HepG2 (cell line): ENCODE results near the gene WDR83. TPM values are rescaled to one million over a fixed set of nuclear protein-coding genes. Genes with fewer than 3 reads are reported as not detected.
A peak's percentile ranks its signal among the peaks of the same experiment; 100 is the strongest.

Experiments used
- ATAC-seq: fragments of 200-7000 bp; cut with Tn5 transposase; 3 replicates; pipeline ENCODE4 v1.9.1; 2020; ENCODE audit warnings: mild to moderate bottlenecking, moderate library complexity
- BruUV-seq: library from RNA; stranded (reverse); fragments of 400-500 nt; replicated peaks from 2 replicates; lab custom pipeline; 2021; lab: Mats Ljungman, UMichigan
- CTCF ChIA-PET: fragments of 300-600 bp; formaldehyde crosslinking; extraction: SDS; loops from one replicate; lab custom pipeline; 2021; ENCODE audit warnings: low total read pairs, inconsistent platforms, low intra/inter-chr PET ratio; lab: Yijun Ruan, JAX
- POLR2A ChIA-PET: fragments of 350-600 bp; sonication (Branson Sonifier 250); formaldehyde crosslinking; loops from one replicate; lab custom pipeline; 2020; ENCODE audit warnings: antibody characterized with exemption, inconsistent platforms; lab: Yijun Ruan, JAX
- DNase-seq: peaks from one replicate; pipeline ENCODE4 v3.0.0-alpha.2; 2015; ENCODE audit warnings: low spot score
- FAIRE-seq: peaks from 3 replicates; lab custom pipeline; 2011; peaks lifted over from hg19 to GRCh38; lab: Jason Lieb, UNC
- H2AFZ ChIP-seq: one replicate; pipeline ENCODE4 v1.6.1; 2011; ENCODE audit warnings: low read length, inconsistent platforms
- H3K27ac ChIP-seq: fragments of 300-600 bp; 3 replicates; pipeline ENCODE4 v1.8.0; 2011; ENCODE audit warnings: mixed run types, mild to moderate bottlenecking, mixed read lengths, low read length, inconsistent platforms; ENCODE audit not compliant: insufficient read depth; ENCODE audit errors: extremely low read length
- H3K27me3 ChIP-seq, 2 experiments: fragments of 200-600 bp in 1 of 2; 2 replicates in 1 of 2; 3 replicates in 1 of 2; pipeline versions ENCODE4 v1.6.0 to v1.8.0; 2011; ENCODE audit warnings: low read length in 2 of 2, mild to moderate bottlenecking in 2 of 2, moderate library complexity in 2 of 2, inconsistent platforms in 1 of 2; ENCODE audit not compliant: insufficient read depth in 2 of 2, control insufficient read depth in 1 of 2
- H3K36me3 ChIP-seq, 2 experiments: fragments of 200-600 bp in 1 of 2; replicated peaks in 1 of 2; 2 replicates in 1 of 2; 3 replicates in 1 of 2; pipeline versions ENCODE4 v1.5.1 to v1.8.0; 2011; ENCODE audit warnings: low read length in 2 of 2, inconsistent platforms in 1 of 2; ENCODE audit not compliant: insufficient read depth in 2 of 2, control insufficient read depth in 1 of 2
- H3K4me1 ChIP-seq: 2 replicates; pipeline ENCODE4 v1.5.1; 2012; ENCODE audit warnings: low read length, inconsistent platforms; ENCODE audit not compliant: insufficient read depth
- H3K4me2 ChIP-seq: 2 replicates; pipeline ENCODE4 v1.6.0; 2011; ENCODE audit warnings: low read depth, low read length, inconsistent platforms
- H3K4me3 ChIP-seq, 3 experiments: fragments of 200-600 bp in 1 of 3; sonication (generic), shearing (Covaris generic) in 1 of 3; replicated peaks in 1 of 3; 2 replicates each; pipeline ENCODE4 v1.5.1; 2011 to 2016; ENCODE audit warnings: low read length in 3 of 3, inconsistent platforms in 2 of 3, low read depth in 2 of 3, mild to moderate bottlenecking in 2 of 3, control low read depth in 1 of 3, mixed read lengths in 1 of 3; ENCODE audit not compliant: insufficient read depth in 1 of 3
- H3K79me2 ChIP-seq: one replicate; pipeline ENCODE4 v1.6.1; 2011; ENCODE audit warnings: low read length, inconsistent platforms; ENCODE audit not compliant: insufficient read depth
- H3K9ac ChIP-seq: 2 replicates; pipeline ENCODE4 v1.6.0; 2011; ENCODE audit warnings: mild to moderate bottlenecking, low read depth, low read length, inconsistent platforms; ENCODE audit not compliant: insufficient read depth
- H3K9me3 ChIP-seq: 2 replicates; pipeline ENCODE4 v1.5.1; 2012; ENCODE audit warnings: mild to moderate bottlenecking, low read length
- H4K20me1 ChIP-seq: 2 replicates; pipeline ENCODE4 v1.6.0; 2011; ENCODE audit warnings: inconsistent platforms, mild to moderate bottlenecking, low read length, moderate library complexity; ENCODE audit not compliant: insufficient read depth
- FOXM1 ChIP-seq: sonication (generic); formaldehyde crosslinking; IDR thresholded peaks from 2 replicates; pipeline ENCODE4 v1.5.0; 2020; ENCODE audit warnings: missing genetic modification reagents
- ZEB1 ChIP-seq: IDR thresholded peaks from 2 replicates; pipeline ENCODE4 v1.6.1; 2012; ENCODE audit warnings: mild to moderate bottlenecking, low read depth, inconsistent platforms; ENCODE audit not compliant: insufficient replicate concordance
- ZNF451 ChIP-seq: sonication (generic); formaldehyde crosslinking; IDR thresholded peaks from 2 replicates; pipeline ENCODE4 v1.5.0; 2020; ENCODE audit warnings: mild to moderate bottlenecking, missing genetic modification reagents
- WGBS: methylation state at CpG from one replicate; pipeline ENCODE4 v1.1.6; 2017; ENCODE audit warnings: low lambda C conversion rate; 5-methylcytosine and 5-hydroxymethylcytosine counted together
- in situ Hi-C: cut with HindIII; loops from 2 replicates; pipeline ENCODE4 v1.10.0; 2017; ENCODE audit warnings: low pct_unique_long_range_greater_than_20kb; ENCODE audit not compliant: extremely low pct_ligation_motif_present
- intact Hi-C: fragments of 100-400 bp; cut with micrococcal nuclease; formaldehyde crosslinking; loops from one replicate; pipeline ENCODE4 v1.10.0; 2022; ENCODE audit not compliant: unreplicated experiment
- polyA plus RNA-seq, 8 experiments: library from polyadenylated mRNA; depleted of rRNA in 3 of 8; stranded (reverse) in 7 of 8; unstranded in 1 of 8; fragments of >200 nt; fragmentation: Illumina TruSeq in 4 of 8; extraction: Trizol in 4 of 8; gene quantifications; 2 replicates each; pipeline versions ENCODE4 v1.2.1 to v1.2.3, GENCODE V29; 2011 to 2016; ENCODE audit warnings: low read depth in 4 of 8, missing spikeins in 1 of 8, mixed read lengths in 1 of 8; ENCODE audit not compliant: insufficient read depth in 1 of 8
- total RNA-seq, 5 experiments: library from RNA; depleted of rRNA; stranded (reverse); fragments of >200 nt; fragmentation: Illumina TruSeq; extraction: Trizol; gene quantifications; 2 replicates each; pipeline ENCODE4 v1.2.3, GENCODE V29; 2016; ENCODE audit warnings: low read depth in 1 of 5
- TF ChIP-seq, protein P1 (sequence below): sonication (generic); formaldehyde crosslinking; IDR thresholded peaks from 2 replicates; pipeline ENCODE4 v1.4.0; 2020; ENCODE audit warnings: missing genetic modification reagents
- TF ChIP-seq, protein P2 (sequence below): sonication (generic); formaldehyde crosslinking; IDR thresholded peaks from 2 replicates; pipeline ENCODE4 v1.5.1; 2020; ENCODE audit warnings: missing genetic modification reagents, mild to moderate bottlenecking, borderline replicate concordance
- TF ChIP-seq, protein P3 (sequence below), 2 experiments: sonication (generic) in 1 of 2; formaldehyde crosslinking in 1 of 2; IDR thresholded peaks; 2 replicates each; pipeline versions ENCODE4 v1.4.0 to v1.6.1; 2018 to 2020; ENCODE audit warnings: missing genetic modification reagents in 2 of 2, borderline replicate concordance in 1 of 2, low read depth in 1 of 2, mild to moderate bottlenecking in 1 of 2, missing biosample characterization in 1 of 2
- TF ChIP-seq, protein P4 (sequence below): sonication (generic); formaldehyde crosslinking; IDR thresholded peaks from 2 replicates; pipeline ENCODE4 v1.4.0; 2020; ENCODE audit warnings: missing genetic modification reagents, borderline replicate concordance

WDR83 gene
- total and polyA plus RNA-seq, 2 of the 13 experiments (the other 11 are each of a cell fraction or from before 2014, with no cell fraction given): 4.5 to 10.7 TPM

DNA sequence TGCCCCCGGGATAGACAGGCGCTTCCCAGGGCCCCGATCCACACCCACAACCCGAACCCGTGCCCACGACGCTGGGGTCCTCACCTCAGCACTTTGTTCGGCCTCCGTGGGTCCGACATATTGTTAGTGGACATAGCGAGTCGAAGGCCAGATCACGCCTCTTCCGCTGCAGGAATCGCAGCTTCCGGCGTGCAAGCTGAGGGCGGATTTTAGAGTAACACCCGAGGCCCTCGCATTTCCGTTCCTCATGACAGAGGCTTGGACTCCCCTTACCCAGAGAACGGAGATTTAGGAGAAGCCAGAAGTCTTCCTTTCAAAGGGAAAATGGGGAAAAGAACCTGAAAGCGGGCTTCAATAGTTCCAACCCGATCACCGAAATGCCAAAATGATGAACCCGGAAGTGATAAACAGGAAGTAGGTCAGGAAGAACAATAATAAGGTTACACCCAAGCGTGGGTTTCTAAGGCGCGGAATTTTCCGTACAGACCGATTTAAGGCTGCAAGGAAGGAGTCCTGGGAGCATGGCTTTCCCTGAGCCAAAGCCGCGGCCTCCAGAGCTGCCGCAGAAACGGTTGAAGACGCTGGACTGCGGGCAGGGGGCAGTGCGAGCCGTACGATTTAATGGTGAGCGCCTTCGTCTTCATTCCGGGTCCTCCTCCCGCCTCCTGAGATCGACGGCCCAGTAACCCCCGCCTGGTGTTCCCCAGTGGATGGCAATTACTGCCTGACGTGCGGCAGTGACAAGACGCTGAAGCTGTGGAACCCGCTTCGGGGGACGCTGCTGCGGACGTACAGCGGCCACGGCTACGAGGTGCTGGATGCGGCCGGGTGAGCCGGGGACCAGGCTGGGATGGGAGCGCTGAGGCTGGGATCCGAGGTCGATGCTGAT is 2.9 kb downstream of the WDR83 start (continued):
- TF ChIP-seq, protein P1, sequence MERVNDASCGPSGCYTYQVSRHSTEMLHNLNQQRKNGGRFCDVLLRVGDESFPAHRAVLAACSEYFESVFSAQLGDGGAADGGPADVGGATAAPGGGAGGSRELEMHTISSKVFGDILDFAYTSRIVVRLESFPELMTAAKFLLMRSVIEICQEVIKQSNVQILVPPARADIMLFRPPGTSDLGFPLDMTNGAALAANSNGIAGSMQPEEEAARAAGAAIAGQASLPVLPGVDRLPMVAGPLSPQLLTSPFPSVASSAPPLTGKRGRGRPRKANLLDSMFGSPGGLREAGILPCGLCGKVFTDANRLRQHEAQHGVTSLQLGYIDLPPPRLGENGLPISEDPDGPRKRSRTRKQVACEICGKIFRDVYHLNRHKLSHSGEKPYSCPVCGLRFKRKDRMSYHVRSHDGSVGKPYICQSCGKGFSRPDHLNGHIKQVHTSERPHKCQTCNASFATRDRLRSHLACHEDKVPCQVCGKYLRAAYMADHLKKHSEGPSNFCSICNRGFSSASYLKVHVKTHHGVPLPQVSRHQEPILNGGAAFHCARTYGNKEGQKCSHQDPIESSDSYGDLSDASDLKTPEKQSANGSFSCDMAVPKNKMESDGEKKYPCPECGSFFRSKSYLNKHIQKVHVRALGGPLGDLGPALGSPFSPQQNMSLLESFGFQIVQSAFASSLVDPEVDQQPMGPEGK (CRISPR knock-in tag): peak; percentile 25; the same call in 1 of the 2 replicates
- no peak for TF ChIP-seq FOXM1 (CRISPR knock-in tag)

DNA sequence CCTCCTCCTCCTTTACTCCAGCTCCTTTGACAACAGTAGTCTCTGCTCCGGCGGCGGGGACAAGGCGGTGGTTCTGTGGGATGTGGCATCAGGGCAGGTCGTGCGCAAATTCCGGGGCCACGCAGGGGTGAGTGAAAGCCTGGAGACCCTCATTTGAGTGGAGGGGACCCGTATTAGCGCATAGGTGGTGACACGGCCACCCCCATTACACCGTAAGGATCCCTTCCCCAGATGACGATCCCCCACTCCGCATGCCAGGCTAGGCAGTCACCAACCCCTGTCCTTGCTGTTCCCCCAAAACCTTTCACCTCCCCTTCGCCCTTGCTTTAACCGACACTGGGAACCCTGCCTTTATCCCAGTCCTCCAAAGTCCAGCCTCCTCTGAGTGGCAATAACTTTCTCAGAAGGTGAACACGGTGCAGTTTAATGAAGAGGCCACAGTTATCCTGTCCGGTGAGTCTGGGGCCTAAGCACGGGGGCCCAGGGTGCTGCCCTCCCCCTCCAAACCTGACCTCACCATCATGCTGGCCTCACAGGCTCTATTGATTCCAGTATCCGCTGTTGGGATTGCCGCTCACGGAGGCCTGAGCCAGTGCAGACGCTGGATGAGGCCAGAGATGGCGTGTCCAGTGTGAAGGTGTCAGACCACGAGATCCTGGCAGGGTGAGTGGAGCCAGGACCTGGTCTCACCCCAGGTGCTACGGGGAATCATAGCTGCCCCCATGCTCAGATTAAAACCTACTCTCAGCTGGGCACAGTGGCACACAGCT is 3.7 kb downstream of the WDR83 start:
- H3K27ac ChIP-seq: peak overlapping the region; percentile 88
- CTCF ChIA-PET: interaction anchor here (2.6 kb wide), 1 partner anchor 106 kb away, joined by 17 read pairs; no protein-coding TSS in a partner anchor
- BruUV-seq: no TSS peak
- TF ChIP-seq ZNF451 (CRISPR knock-in tag) (0 out of 2 replicates have a peak, but pooled peaks have one; percentile 53), ZEB1 (no peak)
- TF ChIP-seq, protein P2, sequence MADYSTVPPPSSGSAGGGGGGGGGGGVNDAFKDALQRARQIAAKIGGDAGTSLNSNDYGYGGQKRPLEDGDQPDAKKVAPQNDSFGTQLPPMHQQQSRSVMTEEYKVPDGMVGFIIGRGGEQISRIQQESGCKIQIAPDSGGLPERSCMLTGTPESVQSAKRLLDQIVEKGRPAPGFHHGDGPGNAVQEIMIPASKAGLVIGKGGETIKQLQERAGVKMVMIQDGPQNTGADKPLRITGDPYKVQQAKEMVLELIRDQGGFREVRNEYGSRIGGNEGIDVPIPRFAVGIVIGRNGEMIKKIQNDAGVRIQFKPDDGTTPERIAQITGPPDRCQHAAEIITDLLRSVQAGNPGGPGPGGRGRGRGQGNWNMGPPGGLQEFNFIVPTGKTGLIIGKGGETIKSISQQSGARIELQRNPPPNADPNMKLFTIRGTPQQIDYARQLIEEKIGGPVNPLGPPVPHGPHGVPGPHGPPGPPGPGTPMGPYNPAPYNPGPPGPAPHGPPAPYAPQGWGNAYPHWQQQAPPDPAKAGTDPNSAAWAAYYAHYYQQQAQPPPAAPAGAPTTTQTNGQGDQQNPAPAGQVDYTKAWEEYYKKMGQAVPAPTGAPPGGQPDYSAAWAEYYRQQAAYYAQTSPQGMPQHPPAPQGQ (CRISPR knock-in tag): no peak
- TF ChIP-seq, protein P3, sequence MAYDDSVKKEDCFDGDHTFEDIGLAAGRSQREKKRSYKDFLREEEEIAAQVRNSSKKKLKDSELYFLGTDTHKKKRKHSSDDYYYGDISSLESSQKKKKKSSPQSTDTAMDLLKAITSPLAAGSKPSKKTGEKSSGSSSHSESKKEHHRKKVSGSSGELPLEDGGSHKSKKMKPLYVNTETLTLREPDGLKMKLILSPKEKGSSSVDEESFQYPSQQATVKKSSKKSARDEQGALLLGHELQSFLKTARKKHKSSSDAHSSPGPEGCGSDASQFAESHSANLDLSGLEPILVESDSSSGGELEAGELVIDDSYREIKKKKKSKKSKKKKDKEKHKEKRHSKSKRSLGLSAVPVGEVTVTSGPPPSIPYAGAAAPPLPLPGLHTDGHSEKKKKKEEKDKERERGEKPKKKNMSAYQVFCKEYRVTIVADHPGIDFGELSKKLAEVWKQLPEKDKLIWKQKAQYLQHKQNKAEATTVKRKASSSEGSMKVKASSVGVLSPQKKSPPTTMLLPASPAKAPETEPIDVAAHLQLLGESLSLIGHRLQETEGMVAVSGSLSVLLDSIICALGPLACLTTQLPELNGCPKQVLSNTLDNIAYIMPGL (CRISPR knock-in tag; IDR thresholded peaks at IDR 0.05; ENCODE audit: borderline replicate concordance in 1 of 2, low read depth in 1 of 2): no peak
- TF ChIP-seq, protein P4, sequence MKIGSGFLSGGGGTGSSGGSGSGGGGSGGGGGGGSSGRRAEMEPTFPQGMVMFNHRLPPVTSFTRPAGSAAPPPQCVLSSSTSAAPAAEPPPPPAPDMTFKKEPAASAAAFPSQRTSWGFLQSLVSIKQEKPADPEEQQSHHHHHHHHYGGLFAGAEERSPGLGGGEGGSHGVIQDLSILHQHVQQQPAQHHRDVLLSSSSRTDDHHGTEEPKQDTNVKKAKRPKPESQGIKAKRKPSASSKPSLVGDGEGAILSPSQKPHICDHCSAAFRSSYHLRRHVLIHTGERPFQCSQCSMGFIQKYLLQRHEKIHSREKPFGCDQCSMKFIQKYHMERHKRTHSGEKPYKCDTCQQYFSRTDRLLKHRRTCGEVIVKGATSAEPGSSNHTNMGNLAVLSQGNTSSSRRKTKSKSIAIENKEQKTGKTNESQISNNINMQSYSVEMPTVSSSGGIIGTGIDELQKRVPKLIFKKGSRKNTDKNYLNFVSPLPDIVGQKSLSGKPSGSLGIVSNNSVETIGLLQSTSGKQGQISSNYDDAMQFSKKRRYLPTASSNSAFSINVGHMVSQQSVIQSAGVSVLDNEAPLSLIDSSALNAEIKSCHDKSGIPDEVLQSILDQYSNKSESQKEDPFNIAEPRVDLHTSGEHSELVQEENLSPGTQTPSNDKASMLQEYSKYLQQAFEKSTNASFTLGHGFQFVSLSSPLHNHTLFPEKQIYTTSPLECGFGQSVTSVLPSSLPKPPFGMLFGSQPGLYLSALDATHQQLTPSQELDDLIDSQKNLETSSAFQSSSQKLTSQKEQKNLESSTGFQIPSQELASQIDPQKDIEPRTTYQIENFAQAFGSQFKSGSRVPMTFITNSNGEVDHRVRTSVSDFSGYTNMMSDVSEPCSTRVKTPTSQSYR (CRISPR knock-in tag): no peak

More for the DNA sequence above, 3.7 kb downstream of the WDR83 start:
- ATAC-seq: no peak
- WGBS: 89% methylated on average over 14 of the region's 26 CpGs
- in situ Hi-C loops: loop anchor here (5.0 kb wide), 1 partner anchor 108 kb away; no protein-coding TSS in a partner anchor
- Histone ChIP-seq H3K36me3 (peaks cover 13 to 25% of the 10 kb centered on the region in 2 experiments), H3K4me1 (peaks cover 35% of the 10 kb centered on the region), H3K79me2 (peaks cover 34% of the 10 kb centered on the region), H2AFZ (no peak overlapping the region), H3K9me3 (no peaks in the 10 kb centered on the region), H4K20me1 (no peaks in the 10 kb centered on the region), H3K4me3 (peak overlapping the region; percentile 77 to 96 (median 96)), H3K9ac (peak overlapping the region; percentile 93), H3K4me2 (peak overlapping the region; percentile 97), H3K27me3 (no peaks in the 10 kb centered on the region; a peak in 1 of 5 replicates)
- intact Hi-C loops: no loop called here
- DNase-seq: no peak
- no peak for FAIRE-seq
- POLR2A ChIA-PET: interaction anchor here (1.4 to 1.6 kb wide), 2 partner anchors 59 to 174 kb away, joined by 3 to 4 read pairs; partner anchors contain the start of genes ZNF490 and ZNF791
